ENCODE measurements around the gene TSPAN31. TPM values are rescaled to one million over a fixed set of nuclear protein-coding genes. Genes with fewer than 3 reads are reported as not detected.

The TSPAN31 gene
- total RNA-seq, 4 donors from 2014 or later = 47.0 to 75.8 (median 53.2) TPM

- Histone ChIP-seq H3K4me3 (no peak overlapping the region), H3K36me3 (peaks cover 0 to 43% of the 10 kb centered on the region in 2 donors), H3K4me1 (peaks cover 0 to 27% (median 8%) of the 10 kb centered on the region in 3 donors), H3K9me3 (no peaks in the 10 kb centered on the region), H3K27ac (no peak overlapping the region), H3K27me3 (no peaks in the 10 kb centered on the region)
- no peak for TF ChIP-seq CTCF (IDR thresholded peaks at IDR 0.05)
- no peak for TF ChIP-seq EP300 (IDR thresholded peaks at IDR 0.05)
- TF ChIP-seq POLR2A (IDR thresholded peaks at IDR 0.05) = no peak
- no peak for TF ChIP-seq POLR2AphosphoS5 (IDR thresholded peaks at IDR 0.05)
- no peak for ATAC-seq
- 61 to 78% methylated on average over 1 to 2 of the region's 3 CpGs for WGBS, 2 donors (ENCODE audit: low coverage in 1 of 2)
Measured at GRCh38 chr12:57775044-57775443, 30.2 kb downstream of the TSPAN31 start.

- 77 to 79% methylated on average over 2 to 4 of the region's 4 CpGs for WGBS, 2 donors (ENCODE audit: low coverage in 1 of 2)
Measured at GRCh38 chr12:57775563-57776246, 30.9 kb downstream of the TSPAN31 start.

GRCh38 chr12:57776247-57776587 is 31.4 kb downstream of the TSPAN31 start:
- no peak for TF ChIP-seq CTCF (IDR thresholded peaks at IDR 0.05)
- no peak for TF ChIP-seq POLR2A (IDR thresholded peaks at IDR 0.05)
- TF ChIP-seq EP300 (IDR thresholded peaks at IDR 0.05) = no peak
- no peak for TF ChIP-seq POLR2AphosphoS5 (IDR thresholded peaks at IDR 0.05)
- Histone ChIP-seq H3K36me3 (peaks cover 0 to 49% of the 10 kb centered on the region in 2 donors), H3K9me3 (no peaks in the 10 kb centered on the region), H3K4me1 (peaks cover 0 to 21% (median 7%) of the 10 kb centered on the region in 3 donors), H3K27me3 (no peaks in the 10 kb centered on the region), H3K4me3 (no peak overlapping the region), H3K27ac (no peak overlapping the region)
- 81 to 90% methylated on average over 2 of the region's 2 CpGs for WGBS, 2 donors (ENCODE audit: low coverage in 1 of 2)
- ATAC-seq = no peak

More at GRCh38 chr12:57775563-57776246, 30.9 kb downstream of the TSPAN31 start:
- H3K36me3 ChIP-seq = peaks cover 0 to 45% of the 10 kb centered on the region in 2 donors
- H3K27ac ChIP-seq = no peak overlapping the region
- no peak overlapping the region for H3K4me3 ChIP-seq
- no peak for TF ChIP-seq POLR2AphosphoS5 (IDR thresholded peaks at IDR 0.05)
- TF ChIP-seq CTCF (IDR thresholded peaks at IDR 0.05) = no peak
- no peak for TF ChIP-seq EP300 (IDR thresholded peaks at IDR 0.05)
- no peak for TF ChIP-seq POLR2A (IDR thresholded peaks at IDR 0.05)
- no peaks in the 10 kb centered on the region for H3K9me3 ChIP-seq
- ATAC-seq = no peak
- H3K4me1 ChIP-seq = peaks cover 0 to 27% (median 8%) of the 10 kb centered on the region in 3 donors
- no peaks in the 10 kb centered on the region for H3K27me3 ChIP-seq

- H3K9me3 ChIP-seq = no peaks in the 10 kb centered on the region
- H3K4me3 ChIP-seq = no peak overlapping the region
- H3K4me1 ChIP-seq = peaks cover 0 to 20% (median 4%) of the 10 kb centered on the region in 3 donors
- 82 to 89% methylated on average over 3 to 7 of the region's 7 CpGs for WGBS, 2 donors (ENCODE audit: low coverage in 1 of 2)
- no peak for ATAC-seq
- peaks cover 0 to 49% of the 10 kb centered on the region in 2 donors for H3K36me3 ChIP-seq
- H3K27me3 ChIP-seq = no peaks in the 10 kb centered on the region
- no peak overlapping the region for H3K27ac ChIP-seq
- TF ChIP-seq CTCF (IDR thresholded peaks at IDR 0.05) = no peak
- no peak for TF ChIP-seq POLR2AphosphoS5 (IDR thresholded peaks at IDR 0.05)
- no peak for TF ChIP-seq EP300 (IDR thresholded peaks at IDR 0.05)
- TF ChIP-seq POLR2A (IDR thresholded peaks at IDR 0.05) = no peak
Measured at GRCh38 chr12:57777367-57777766, 32.5 kb downstream of the TSPAN31 start.

GRCh38 chr12:57777911-57778310 is 33.1 kb downstream of the TSPAN31 start:
- no peak overlapping the region for H3K4me3 ChIP-seq
- peaks cover 0 to 49% of the 10 kb centered on the region in 2 donors for H3K36me3 ChIP-seq
- no peaks in the 10 kb centered on the region for H3K9me3 ChIP-seq
- no peak for ATAC-seq
- WGBS, 2 donors (ENCODE audit: low coverage in 1 of 2) = 74 to 91% methylated on average over 3 to 4 of the region's 7 CpGs
- TF ChIP-seq CTCF (IDR thresholded peaks at IDR 0.05) = no peak
- no peak for TF ChIP-seq EP300 (IDR thresholded peaks at IDR 0.05)
- H3K27ac ChIP-seq = no peak overlapping the region
- H3K27me3 ChIP-seq = no peaks in the 10 kb centered on the region
- peaks cover 0 to 18% (median 4%) of the 10 kb centered on the region in 3 donors for H3K4me1 ChIP-seq

Measured in gastroesophageal sphincter (tissue), 4 donors.